PC-3 (cell line): ENCODE measurements around the gene APOM.

ENCODE experiments used
- EZH2 ChIP-seq: fragments of 300-600 bp; sonication (generic); IDR thresholded peaks from one replicate; pipeline ENCODE4 v1.6.1; 2017; ENCODE audit warnings: antibody characterized with exemption, mild to moderate bottlenecking, low read length; ENCODE audit not compliant: unreplicated experiment
- EZH2phosphoT487 ChIP-seq: fragments of 300-600 bp; sonication (generic); IDR thresholded peaks from 2 replicates; pipeline ENCODE4 v1.6.1; 2018; ENCODE audit warnings: mild to moderate bottlenecking, antibody characterized with exemption, low read length, borderline replicate concordance
- TF ChIP-seq, protein P1 (sequence below): fragments of 300-600 bp; sonication (generic); conservative IDR thresholded peaks from 2 replicates; pipeline ENCODE4 v1.5.1; 2017; ENCODE audit warnings: antibody characterized with exemption, low read depth, mild to moderate bottlenecking, low read length

- TF ChIP-seq, protein P1, sequence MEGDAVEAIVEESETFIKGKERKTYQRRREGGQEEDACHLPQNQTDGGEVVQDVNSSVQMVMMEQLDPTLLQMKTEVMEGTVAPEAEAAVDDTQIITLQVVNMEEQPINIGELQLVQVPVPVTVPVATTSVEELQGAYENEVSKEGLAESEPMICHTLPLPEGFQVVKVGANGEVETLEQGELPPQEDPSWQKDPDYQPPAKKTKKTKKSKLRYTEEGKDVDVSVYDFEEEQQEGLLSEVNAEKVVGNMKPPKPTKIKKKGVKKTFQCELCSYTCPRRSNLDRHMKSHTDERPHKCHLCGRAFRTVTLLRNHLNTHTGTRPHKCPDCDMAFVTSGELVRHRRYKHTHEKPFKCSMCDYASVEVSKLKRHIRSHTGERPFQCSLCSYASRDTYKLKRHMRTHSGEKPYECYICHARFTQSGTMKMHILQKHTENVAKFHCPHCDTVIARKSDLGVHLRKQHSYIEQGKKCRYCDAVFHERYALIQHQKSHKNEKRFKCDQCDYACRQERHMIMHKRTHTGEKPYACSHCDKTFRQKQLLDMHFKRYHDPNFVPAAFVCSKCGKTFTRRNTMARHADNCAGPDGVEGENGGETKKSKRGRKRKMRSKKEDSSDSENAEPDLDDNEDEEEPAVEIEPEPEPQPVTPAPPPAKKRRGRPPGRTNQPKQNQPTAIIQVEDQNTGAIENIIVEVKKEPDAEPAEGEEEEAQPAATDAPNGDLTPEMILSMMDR: no peak
- TF ChIP-seq EZH2: no peak
- no peak for TF ChIP-seq EZH2phosphoT487
These were observed 45.2 kb downstream of the APOM start for GRCh38 chr6:31700740-31701401.
